ENCODE results near the gene ARAP2.
"Not testable (repeated sequence)": the region's sequence is repeated elsewhere in the genome, so short reads cannot be mapped to it uniquely, and the experiment has no call there.

The ARAP2 gene

GRCh38 chr4:36183232-36183631 lies 61.1 kb downstream of the ARAP2 start:
- no peak for DNase-seq

- DNase-seq = not testable (repeated sequence)
Observed at GRCh38 chr4:36182315-36182714, 62.0 kb downstream of the ARAP2 start.

DNA sequence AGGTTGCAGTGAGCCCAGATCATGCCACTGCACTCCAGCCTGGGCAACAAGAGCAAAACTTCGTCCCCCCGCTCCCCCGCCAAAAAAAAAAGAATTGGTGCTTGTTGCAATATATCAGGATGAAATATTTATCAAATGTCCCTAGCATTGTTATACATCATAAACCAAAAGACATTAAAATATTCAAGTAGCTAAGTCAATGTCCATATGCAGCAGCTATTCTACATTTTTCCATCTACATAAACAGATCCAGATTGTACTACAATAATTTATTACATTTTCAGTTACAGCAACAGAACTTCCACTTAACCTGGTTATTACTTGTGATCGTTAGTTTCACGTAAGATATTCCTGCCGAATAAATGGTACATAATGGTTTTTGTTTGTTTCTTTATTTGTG lies 64.1 kb downstream of the ARAP2 start:
- no peak for DNase-seq

DNA sequence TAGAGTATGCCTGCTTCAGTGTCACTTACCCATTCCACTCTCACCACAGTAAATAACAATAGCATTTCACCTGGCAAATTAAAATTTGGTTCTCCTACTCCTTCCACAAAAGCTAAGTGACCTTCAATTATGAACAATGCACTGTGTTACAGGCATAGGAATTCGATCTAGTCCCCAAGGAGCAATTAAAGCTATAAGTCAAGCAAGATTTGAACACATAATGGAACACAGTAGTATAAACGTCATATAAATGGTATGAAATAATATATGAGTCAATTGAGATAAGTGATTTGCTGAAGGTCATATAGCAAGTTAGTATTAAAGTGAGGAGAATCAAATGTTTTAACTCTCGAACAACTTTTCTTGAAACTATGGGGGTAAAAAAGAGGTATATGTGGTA lies 65.8 kb downstream of the ARAP2 start:
- DNase-seq = no peak

DNA sequence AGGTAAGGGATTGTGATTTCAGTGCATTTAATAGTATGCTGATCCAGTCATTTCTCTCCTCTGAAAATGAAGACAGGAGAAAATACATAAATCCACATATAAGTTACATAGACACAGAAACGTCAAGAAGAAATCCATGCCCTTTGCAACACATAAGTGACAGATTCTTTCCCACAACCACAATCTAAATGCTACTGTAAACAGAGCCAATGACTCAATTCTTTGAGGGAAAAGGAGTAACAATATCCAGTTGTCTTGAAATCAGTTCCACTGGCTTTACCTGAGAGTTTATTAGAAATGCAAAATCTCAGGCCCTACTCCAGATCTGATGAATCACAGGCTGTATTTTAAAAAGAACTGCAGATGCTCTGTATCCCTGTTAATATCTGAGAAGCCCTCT lies 66.4 kb downstream of the ARAP2 start:
- no peak for DNase-seq

DNA sequence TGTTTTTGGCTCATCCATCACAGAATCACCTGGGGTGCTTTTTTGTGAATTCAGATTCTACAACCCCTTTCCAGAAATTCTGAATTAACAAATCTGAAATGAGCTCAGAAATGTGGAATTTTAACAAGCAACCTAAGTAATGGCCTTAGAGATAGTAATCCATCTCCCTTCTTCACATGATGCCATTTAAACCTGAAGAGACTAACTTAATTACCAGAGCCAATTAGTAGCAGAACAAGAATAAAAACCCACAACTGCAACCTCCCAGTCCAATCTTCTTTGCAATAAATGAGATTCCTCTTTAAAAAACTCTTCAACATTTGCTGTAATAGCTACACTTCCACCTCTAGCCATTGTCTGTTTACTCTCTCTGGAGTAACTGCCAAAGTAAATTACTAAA lies 69.7 kb downstream of the ARAP2 start:
- DNase-seq = no peak

GRCh38 chr4:36173905-36174304 lies 70.4 kb downstream of the ARAP2 start:
- DNase-seq = no peak

DNA sequence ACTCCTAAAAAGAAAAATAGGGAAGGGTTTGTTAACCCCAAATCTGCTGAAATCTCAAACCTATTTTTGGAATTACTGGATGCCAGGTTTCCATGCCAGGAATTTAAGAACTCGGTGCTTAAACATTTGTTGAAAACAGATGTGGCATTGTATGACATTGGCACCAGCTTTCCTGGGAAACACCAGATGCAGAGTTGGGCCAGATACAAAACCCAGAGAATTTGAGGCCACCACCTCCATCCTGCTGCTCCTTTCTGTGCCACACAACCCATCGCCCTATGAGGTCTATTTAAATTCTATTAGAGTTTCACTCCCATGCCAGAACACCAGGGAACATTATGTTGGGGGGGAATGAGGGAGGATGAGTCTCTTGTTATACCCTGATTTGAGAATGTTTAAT lies 71.7 kb downstream of the ARAP2 start:
- DNase-seq = no peak

DNA sequence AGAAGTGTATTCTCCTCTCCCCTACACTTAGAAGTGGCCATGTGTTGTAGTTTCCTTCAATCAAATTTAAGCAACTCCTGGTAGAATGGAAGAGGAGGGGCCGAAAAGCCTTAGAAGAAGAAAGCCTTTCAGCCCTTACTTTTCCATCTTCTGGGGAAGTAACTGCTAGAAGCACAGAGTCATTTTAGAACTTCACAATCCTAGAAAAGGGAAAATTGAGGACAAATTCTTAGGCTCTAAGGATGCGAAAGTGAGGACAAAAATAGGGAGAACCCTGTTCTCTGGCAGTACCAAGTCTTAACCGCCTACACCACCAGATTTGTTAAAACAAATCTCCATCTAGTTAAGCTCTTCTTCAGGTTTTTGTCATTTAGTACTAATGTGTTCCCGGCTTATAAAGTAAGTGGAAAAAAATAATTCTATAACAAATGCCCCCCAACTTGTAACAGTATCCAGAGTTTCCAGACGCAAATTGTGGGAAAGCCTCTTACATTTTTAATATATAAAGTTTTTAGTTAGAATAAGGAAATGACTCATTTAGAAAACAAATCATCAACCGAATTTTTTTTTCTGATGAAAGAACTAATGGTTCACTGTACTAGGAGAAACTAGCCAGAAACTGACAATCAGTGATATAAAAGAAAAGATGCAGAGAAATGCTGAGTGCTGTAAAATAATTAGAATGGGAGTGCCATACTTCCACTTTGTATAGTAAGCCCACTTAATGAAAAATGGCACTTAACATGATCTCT lies 76.0 kb downstream of the ARAP2 start:
- DNase-seq = no peak

DNA sequence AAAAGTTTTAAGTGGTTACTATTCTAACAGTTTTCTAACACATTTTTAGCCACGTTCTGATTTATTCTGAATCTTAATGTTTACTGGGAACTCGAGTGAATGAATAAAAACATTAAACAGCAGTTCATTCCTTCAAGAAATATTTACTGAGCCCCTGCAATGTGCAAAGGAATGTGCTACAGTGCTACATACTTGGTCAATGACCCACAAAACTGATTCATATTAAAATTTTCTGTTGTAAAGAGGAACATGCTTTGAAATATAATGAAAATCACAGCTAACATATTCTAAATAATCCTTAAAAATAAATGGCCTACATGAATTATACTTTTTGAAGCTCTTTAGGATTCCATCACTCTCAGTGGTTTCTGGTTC lies 78.7 kb downstream of the ARAP2 start:
- no peak for DNase-seq

DNA sequence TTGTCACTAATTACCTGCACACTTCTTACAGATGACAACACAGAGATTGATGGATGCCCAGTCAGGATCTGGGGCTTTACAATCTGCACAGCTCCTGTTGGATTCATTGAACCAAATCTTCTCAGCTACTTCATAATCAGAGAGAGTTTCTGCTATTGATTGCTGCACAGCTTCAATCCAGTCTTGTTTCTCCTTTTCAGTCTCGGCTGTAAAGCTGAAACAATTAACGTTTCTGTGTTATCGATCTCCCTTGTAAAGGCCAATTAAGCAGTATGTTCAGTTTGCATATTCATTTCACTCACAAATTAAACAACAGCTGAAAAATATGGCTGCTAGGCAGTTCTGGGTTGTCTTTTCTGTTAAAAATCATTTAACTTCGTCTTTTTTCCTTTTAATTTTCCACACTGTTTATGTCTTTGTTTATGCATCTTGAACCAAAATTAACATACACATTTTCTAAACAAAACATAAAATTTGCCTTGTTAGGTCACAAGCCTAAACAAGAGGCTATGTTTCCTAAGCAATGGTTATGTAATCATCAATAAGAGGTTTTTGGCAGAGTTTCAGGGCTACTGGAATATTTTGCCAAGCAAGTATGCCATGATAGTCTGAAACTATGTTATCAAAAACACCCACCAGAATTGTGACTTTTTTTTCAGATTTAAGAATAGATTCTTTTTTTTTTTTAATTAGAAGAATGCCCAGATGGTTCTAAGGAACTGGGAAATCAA lies 79.2 kb downstream of the ARAP2 start:
- no peak for DNase-seq

- no peak for DNase-seq
Observed at GRCh38 chr4:36163198-36163597, 81.1 kb downstream of the ARAP2 start.

GRCh38 chr4:36159208-36159607 lies 85.1 kb downstream of the ARAP2 start:
- DNase-seq = no peak

DNA sequence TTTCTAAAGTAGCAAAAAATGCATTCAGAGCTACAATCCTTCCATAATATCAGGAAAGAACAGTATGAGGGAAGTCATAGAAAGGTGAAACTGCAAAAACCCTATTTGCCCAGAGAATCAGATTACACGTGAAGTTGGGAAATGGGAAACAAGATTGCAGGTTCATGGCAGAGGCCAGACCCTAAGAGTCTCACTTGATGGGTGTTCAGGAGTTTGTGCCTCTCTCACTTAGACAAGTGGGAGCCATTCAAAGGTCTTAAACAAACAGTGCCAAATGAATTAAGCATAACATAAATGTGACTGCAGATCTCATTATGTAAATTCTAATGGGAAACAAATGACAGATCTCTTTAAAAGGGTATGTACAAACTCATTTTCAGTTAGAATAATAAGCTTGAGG lies 91.6 kb downstream of the ARAP2 start:
- DNase-seq = peak; percentile 4

- no peak for DNase-seq
Observed at GRCh38 chr4:36142504-36142903, 101.8 kb downstream of the ARAP2 start.

GRCh38 chr4:36141186-36141585 lies 103.1 kb downstream of the ARAP2 start:
- DNase-seq = no peak

GRCh38 chr4:36140421-36140820 lies 103.9 kb downstream of the ARAP2 start:
- no peak for DNase-seq

DNA sequence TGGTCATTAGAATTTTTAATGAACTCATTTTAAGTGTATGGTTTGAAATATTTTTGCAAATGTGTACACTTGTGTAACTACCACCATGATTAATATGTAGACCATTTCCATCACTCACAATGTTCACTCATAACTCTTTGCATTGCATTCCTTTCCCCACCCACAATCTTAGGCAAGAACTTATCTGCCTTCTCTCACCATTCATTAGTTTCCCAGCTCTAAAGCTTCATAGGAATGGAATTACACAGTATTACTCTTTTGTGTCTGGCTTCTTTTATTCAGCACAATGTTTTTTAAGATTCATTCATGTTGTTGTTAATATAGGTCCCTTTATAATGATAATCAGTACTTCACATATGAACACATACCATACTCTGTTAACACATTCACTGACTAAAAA lies 106.1 kb downstream of the ARAP2 start:
- DNase-seq = no peak

GRCh38 chr4:36137336-36137735 lies 107.0 kb downstream of the ARAP2 start:
- no peak for DNase-seq

GRCh38 chr4:36133658-36134057 lies 110.7 kb downstream of the ARAP2 start:
- DNase-seq = no peak

DNA sequence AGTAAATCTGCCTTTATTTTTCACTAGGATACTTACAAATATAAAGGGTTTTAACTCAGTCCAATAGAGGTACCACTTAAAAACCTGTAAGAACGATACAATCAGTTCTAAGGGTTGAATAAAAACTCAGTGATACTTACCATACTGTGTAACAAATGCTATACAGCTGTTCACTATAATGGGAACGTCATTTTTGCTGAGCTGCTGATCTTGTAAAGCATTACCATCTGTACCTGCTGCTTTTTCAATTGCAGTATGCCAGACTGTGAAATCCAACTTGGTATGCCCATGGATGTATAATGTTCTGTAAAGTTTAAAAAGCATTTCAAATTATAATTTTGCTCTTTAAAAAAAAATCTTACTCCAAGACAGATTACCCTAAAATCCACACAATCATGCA lies 111.2 kb downstream of the ARAP2 start:
- DNase-seq = no peak

- DNase-seq = no peak
Observed at GRCh38 chr4:36130641-36131040, 113.7 kb downstream of the ARAP2 start.

GRCh38 chr4:36128689-36129088 lies 115.6 kb downstream of the ARAP2 start:
- no peak for DNase-seq

- no peak for DNase-seq
Observed at GRCh38 chr4:36123906-36124305, 120.4 kb downstream of the ARAP2 start.

GRCh38 chr4:36115312-36115711 lies 129.0 kb downstream of the ARAP2 start:
- DNase-seq = no peak
